Heart right ventricle (tissue), 16 donors: Measurements from ENCODE around the gene PLEKHG4. TPM values are rescaled to one million over a fixed set of nuclear protein-coding genes. Genes with fewer than 3 reads are reported as not detected.

Experiments
- ATAC-seq, 8 donors: fragments of 200-7000 bp; cut with Tn5 transposase; one replicate each; pipeline ENCODE4 v1.9.1; 2020; ENCODE audit warnings: mild to moderate bottlenecking in 8 of 8, moderate library complexity in 8 of 8, moderate number of reproducible peaks in 1 of 8
- DNase-seq, 2 donors: peaks; one replicate each; pipeline ENCODE4 v3.0.0-alpha.2; 2020
- H3K27ac ChIP-seq, 10 donors: fragments of 200-600 bp; sonication (generic) in 2 of 10; one replicate each; pipeline versions ENCODE4 v1.5.0 to v1.8.0; 2020 to 2022; ENCODE audit warnings: mild to moderate bottlenecking in 3 of 10
- H3K27me3 ChIP-seq, 7 donors: fragments of 200-600 bp; one replicate each; pipeline ENCODE4 v1.8.0; 2021 to 2022; ENCODE audit warnings: mild to moderate bottlenecking in 2 of 7
- H3K36me3 ChIP-seq, 9 donors: fragments of 200-600 bp; sonication (generic) in 1 of 9; one replicate each; pipeline versions ENCODE4 v1.5.0 to v1.8.0; 2020 to 2022; ENCODE audit warnings: mild to moderate bottlenecking in 2 of 9
- H3K4me1 ChIP-seq, 9 donors: fragments of 200-600 bp; sonication (generic) in 1 of 9; one replicate each; pipeline versions ENCODE4 v1.5.0 to v1.8.0; 2020 to 2022; ENCODE audit warnings: mild to moderate bottlenecking in 4 of 9
- H3K4me3 ChIP-seq, 10 donors: fragments of 200-600 bp; sonication (generic) in 2 of 10; one replicate each; pipeline versions ENCODE4 v1.5.0 to v1.8.0; 2020 to 2022; ENCODE audit warnings: mild to moderate bottlenecking in 7 of 10, moderate library complexity in 2 of 10
- H3K9me3 ChIP-seq, 11 donors: fragments of 200-600 bp in 10 of 11; sonication (generic) in 2 of 11; one replicate each; pipeline versions ENCODE4 v1.5.0 to v1.8.0; 2013 to 2022; ENCODE audit warnings: mild to moderate bottlenecking in 2 of 11, control low read depth in 1 of 11, moderate library complexity in 1 of 11
- CTCF ChIP-seq, 9 donors: fragments of 200-600 bp; sonication (generic) in 2 of 9; IDR thresholded peaks; one replicate each; pipeline versions ENCODE4 v1.5.0 to v1.8.0; 2021 to 2022; ENCODE audit warnings: antibody characterized with exemption in 9 of 9, mild to moderate bottlenecking in 5 of 9, moderate library complexity in 1 of 9
- WGBS, 2 donors: extraction: QIAGEN DNeasy Blood & Tissue Kit; methylation state at CpG; one replicate each; pipeline ENCODE4 v1.1.7; 2013; ENCODE audit warnings: inconsistent platforms in 1 of 2; 5-methylcytosine and 5-hydroxymethylcytosine counted together
- intact Hi-C, 10 donors: fragments of 100-400 bp; cut with DNase I; formaldehyde crosslinking; loops; one replicate each; pipeline versions ENCODE4 v1.11.1 to v1.14.2; 2022
- polyA plus RNA-seq, 2 donors: library from polyadenylated mRNA; stranded (reverse); fragments of 200-250 nt; gene quantifications; one replicate each; pipeline ENCODE4 v1.2.3, GENCODE V29; 2013
- total RNA-seq, 10 donors: library from RNA; stranded (reverse); fragmentation: NEBNext Ultra II Directional in 3 of 10; extraction: Animal tissue kit (Norgen Biotek cat#: 25700) in 3 of 10; gene quantifications; one replicate each; pipeline versions ENCODE4 v1.2.1 to v1.2.4, GENCODE V29; 2021 to 2023
- donor health status: Arrhythmogenic right ventricular cardiomyopathy.
- donor health status: ischemic (EF 13 %, LVEDD 7.1; RV severe dilation, severe dysfunction).
- donor health status: healthy with polysubstance abuse.
- donor health status: DM: no; HTN: yes; CAD: no.
- donor health status: DM: no; HTN: no; CAD: no.
- donor health status: ischemic (EF 25% LVEDD 6.9; RV normal size, moderate dysfunction).
- donor health status: ischemic (EF 25% LVEDD 5.7; RV mildly dilated, moderate dysfunction).
- donor health status: healthy.
- donor health status: DM: yes; HTN: yes; CAD: no.
- donor health status: Ischemic cardiomyopathy.
- donor health status: ischemic (EF 35%, LVEDD 5.7; RV mildly dilated, moderate dysfunction).
- donor health status: nonischemic (EF 11% LVEDD 7.7; RV severe dilation, severe dysfunction).
- donor health status: DM: yes; HTN: yes; CAD: no.
- donor health status: PGD.
- donor health status: ischemic (EF 29% LVEDD 5.4; RV normal size, mild dysfunction).
- donor health status: nonischemic (EF 23%, LVEDD 6.1; RV moderate dilation, normal function).

PLEKHG4 gene
- total and polyA plus RNA-seq, 12 donors, result 0.25 to 2.9 (median 0.86) TPM

DNA sequence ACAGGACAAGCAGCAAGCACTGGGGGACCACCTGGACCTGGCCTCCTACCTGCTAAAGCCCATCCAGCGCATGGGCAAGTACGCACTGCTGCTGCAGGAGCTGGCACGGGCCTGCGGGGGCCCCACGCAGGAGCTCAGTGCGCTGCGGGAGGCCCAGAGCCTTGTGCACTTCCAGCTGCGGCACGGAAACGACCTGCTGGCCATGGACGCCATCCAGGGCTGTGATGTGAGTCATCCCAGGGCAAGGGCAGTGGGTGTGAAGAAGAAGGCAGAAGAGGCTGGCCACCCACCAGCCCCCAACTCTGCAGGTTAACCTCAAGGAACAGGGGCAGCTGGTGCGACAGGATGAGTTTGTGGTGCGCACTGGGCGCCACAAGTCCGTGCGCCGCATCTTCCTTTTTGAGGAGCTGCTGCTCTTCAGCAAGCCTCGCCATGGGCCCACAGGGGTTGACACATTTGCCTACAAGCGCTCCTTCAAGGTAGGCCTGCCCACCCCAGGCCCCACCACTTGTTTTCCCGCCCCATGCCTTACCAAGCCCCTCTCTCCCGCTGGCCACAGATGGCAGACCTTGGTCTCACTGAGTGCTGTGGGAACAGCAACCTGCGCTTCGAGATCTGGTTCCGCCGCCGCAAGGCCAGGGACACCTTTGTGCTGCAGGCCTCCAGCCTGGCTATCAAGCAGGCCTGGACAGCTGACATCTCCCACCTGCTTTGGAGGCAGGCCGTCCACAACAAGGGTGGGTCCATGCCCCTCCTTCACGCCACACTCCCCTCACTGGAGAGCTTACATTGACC, 7.3 kb downstream of the PLEKHG4 start:
- Histone ChIP-seq H3K27ac (no peak overlapping the region), H3K9me3 (no peaks in the 10 kb centered on the region), H3K27me3 (no peaks in the 10 kb centered on the region), H3K36me3 (no peaks in the 10 kb centered on the region), H3K4me1 (no peaks in the 10 kb centered on the region), H3K4me3 (no peak overlapping the region)
- no peak for ATAC-seq
- no peak for DNase-seq
- no peak for TF ChIP-seq CTCF (IDR thresholded peaks at IDR 0.05)
- intact Hi-C loops, result loop anchor here in 1 of 10 donors (10.0 kb wide), 1 partner anchor 108 kb away; the partner anchor contains the start of gene TPPP3
- WGBS, 2 donors, result 92% methylated on average over 28 of the region's 28 CpGs

DNA sequence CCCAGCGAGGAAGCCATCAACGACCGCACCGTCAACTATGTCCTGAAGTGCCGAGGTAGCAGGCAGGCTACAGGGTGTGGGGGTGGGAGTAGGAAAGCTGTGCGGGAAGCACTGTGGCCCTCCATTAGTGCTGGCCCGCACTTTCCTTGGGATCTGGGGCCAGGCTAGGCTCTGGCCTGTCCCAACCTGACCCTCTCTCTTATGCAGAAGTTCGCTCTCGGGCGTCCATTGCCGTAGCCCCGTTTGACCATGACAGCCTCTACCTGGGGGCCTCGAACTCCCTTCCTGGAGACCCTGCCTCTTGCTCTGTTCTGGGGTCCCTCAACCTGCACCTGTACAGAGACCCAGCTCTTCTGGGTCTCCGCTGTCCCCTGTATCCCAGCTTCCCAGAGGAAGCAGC, 8.6 kb downstream of the PLEKHG4 start:
- TF ChIP-seq CTCF (IDR thresholded peaks at IDR 0.05), result no peak
- ATAC-seq, result no peak
- Histone ChIP-seq H3K27ac (no peak overlapping the region), H3K4me1 (no peaks in the 10 kb centered on the region), H3K36me3 (no peaks in the 10 kb centered on the region), H3K4me3 (no peak overlapping the region), H3K27me3 (no peaks in the 10 kb centered on the region), H3K9me3 (no peaks in the 10 kb centered on the region)
- intact Hi-C loops, result loop anchor here in 1 of 10 donors (10.0 kb wide), 1 partner anchor 107 kb away; the partner anchor contains the start of gene TPPP3
- WGBS, 2 donors, result 93 to 95% methylated on average over 14 of the region's 14 CpGs
- DNase-seq, result no peak

DNA sequence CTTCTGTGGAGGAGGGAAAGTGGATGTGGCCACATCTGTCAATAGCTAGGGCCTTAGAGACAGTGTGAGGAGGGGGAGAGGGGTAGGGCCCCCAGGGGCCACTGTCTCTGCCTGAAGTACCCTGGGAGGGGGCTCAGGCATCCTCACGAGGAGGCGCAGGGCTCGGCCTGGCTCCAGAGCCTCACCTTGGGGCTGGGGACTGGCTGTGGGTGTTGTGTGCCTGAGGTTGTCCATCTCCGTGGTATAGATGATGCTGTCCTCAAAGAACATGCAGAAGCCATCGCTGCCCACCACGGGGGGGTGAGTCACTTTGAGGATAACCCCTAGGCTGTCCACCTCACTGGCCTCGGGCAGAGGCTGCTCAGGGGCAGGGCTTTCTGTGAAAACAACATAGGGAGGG, 12.1 kb downstream of the PLEKHG4 start:
- Histone ChIP-seq H3K27ac (no peak overlapping the region), H3K36me3 (no peaks in the 10 kb centered on the region), H3K4me3 (no peak overlapping the region), H3K4me1 (no peaks in the 10 kb centered on the region), H3K9me3 (no peaks in the 10 kb centered on the region), H3K27me3 (no peaks in the 10 kb centered on the region)
- no peak for TF ChIP-seq CTCF (IDR thresholded peaks at IDR 0.05)
- DNase-seq, result no peak
- 78 to 84% methylated on average over 7 of the region's 7 CpGs for WGBS, 2 donors
- ATAC-seq, result no peak
- intact Hi-C loops, result no loop called here

DNA sequence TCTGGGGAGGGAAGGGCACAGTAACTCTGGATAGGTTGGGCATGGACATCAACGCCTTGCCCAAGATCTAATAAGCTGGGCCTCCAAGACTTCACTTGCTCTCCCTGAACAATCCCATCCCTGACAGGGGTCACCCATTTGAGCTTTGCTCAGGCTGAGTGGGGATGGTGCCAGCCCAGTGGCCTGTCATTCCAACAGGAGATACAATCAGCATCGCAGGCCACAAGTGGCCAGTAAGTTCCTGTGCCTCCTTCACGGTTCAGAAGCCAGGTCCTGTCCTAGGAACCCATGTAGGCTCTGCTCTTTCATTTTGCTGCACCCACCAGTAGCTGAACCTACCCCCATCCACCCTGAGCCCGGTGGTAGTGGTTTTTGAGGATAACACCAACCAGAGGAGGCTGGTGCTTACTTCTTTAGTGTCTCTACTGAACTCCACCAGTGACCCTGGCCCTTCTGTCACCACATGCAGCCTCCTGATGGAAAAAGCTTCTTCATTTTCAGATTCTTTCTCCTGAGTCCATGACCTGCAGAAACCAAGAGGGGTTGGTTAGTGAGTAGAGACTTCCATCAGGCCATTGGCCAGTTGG, 14.9 kb downstream of the PLEKHG4 start:
- Histone ChIP-seq H3K4me3 (no peak overlapping the region), H3K36me3 (no peaks in the 10 kb centered on the region), H3K27me3 (no peaks in the 10 kb centered on the region), H3K27ac (no peak overlapping the region), H3K9me3 (no peaks in the 10 kb centered on the region), H3K4me1 (no peaks in the 10 kb centered on the region)
- 83 to 86% methylated on average over 4 of the region's 4 CpGs for WGBS, 2 donors
- intact Hi-C loops, result no loop called here
- no peak for TF ChIP-seq CTCF (IDR thresholded peaks at IDR 0.05)
- DNase-seq (no peak), ATAC-seq (no peak)
